Stimulated activated naive CD8-positive, alpha-beta T cell treated with anti-CD3 and anti-CD28 coated beads, Interleukin-15, Interleukin-2, amounts not matched to agents 100 ng/mL and 50 ng/mL, for 24 hours (primary cell): ENCODE data around the gene RFX7.

Experiments
- H3K27ac Mint-ChIP-seq: one replicate; pipeline ENCODE4 v1.8.0; 2021; ENCODE audit warnings: mild to moderate bottlenecking, mixed read lengths
- H3K27me3 Mint-ChIP-seq: one replicate; pipeline ENCODE4 v1.8.0; 2021; ENCODE audit warnings: mixed read lengths
- H3K36me3 Mint-ChIP-seq: one replicate; pipeline ENCODE4 v1.8.0; 2021; ENCODE audit warnings: low read depth, mixed read lengths
- H3K4me1 Mint-ChIP-seq: one replicate; pipeline ENCODE4 v1.8.0; 2021; ENCODE audit warnings: low read depth, mixed read lengths
- H3K4me3 Mint-ChIP-seq: one replicate; pipeline ENCODE4 v1.8.0; 2021; ENCODE audit warnings: mild to moderate bottlenecking, mixed read lengths
- H3K9me3 Mint-ChIP-seq: one replicate; pipeline ENCODE4 v1.8.0; 2021; ENCODE audit warnings: mixed read lengths

Gene RFX7

DNA sequence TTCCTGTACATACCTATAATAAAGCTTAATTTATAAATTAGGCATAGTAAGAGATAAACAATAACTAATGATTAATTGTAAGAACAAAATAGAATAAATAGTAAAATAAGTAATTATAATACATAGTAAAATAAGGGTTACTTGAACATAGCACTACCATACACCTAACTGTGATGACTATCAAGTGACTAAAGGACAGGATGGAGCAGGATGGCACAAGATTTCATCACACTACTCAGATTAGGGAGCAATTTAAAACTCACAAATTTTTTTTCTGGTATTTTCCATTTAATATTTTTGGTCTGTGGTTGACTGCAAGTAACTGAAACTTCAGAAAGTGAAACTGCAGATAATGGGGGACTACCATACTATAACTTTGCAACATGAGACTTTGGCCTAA, 14.8 kb downstream of the RFX7 start:
- H3K4me3 Mint-ChIP-seq = no peak overlapping the region
- H3K27ac Mint-ChIP-seq = no peak overlapping the region
- H3K36me3 Mint-ChIP-seq = peaks cover 89% of the 10 kb centered on the region
- H3K4me1 Mint-ChIP-seq = peaks cover 26% of the 10 kb centered on the region
- H3K27me3 Mint-ChIP-seq = no peaks in the 10 kb centered on the region
- peaks cover 52% of the 10 kb centered on the region for H3K9me3 Mint-ChIP-seq

DNA sequence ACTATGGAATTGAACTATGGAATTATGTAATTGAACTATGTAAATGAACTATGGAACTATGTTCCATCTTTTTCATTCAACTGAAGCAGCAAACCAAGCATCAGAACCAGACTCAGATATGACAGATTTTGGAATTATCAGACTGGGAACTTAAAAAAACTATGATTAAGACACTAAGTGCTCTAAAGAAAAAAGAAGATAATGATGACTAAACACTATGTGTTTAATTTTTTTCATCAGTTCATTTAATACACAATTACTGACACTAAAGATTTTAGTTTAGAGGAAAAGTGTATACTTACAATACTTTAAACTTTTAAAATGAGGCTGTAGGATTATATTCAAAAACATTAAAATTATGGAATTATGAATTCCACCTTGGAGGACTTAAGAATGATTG, 15.3 kb downstream of the RFX7 start:
- Mint-ChIP-seq H3K36me3 (peaks cover 87% of the 10 kb centered on the region), H3K27ac (no peak overlapping the region), H3K4me1 (peaks cover 21% of the 10 kb centered on the region), H3K9me3 (peaks cover 49% of the 10 kb centered on the region), H3K4me3 (no peak overlapping the region), H3K27me3 (no peaks in the 10 kb centered on the region)

DNA sequence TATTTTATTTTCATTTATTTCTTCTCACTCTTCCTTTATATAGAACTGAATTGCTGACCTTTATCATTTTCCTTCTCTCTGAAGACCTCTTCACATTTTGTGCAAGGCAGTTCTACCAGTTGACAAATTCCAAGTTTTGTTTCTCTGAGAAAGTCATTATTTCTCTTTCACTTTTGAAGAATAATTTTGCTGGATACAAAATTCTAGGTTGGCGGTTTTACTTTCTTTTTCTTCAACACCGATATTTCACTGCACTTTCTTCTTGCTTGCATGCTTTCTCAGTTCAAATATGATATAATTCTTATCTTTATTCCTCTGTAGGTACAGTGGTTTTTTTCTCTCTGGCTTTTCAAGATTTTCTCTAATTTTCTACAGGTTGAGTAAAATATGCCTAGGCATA, 15.9 kb downstream of the RFX7 start:
- Mint-ChIP-seq H3K9me3 (peaks cover 44% of the 10 kb centered on the region), H3K4me3 (no peak overlapping the region), H3K4me1 (peaks cover 16% of the 10 kb centered on the region), H3K36me3 (peaks cover 87% of the 10 kb centered on the region), H3K27me3 (no peaks in the 10 kb centered on the region), H3K27ac (no peak overlapping the region)

DNA sequence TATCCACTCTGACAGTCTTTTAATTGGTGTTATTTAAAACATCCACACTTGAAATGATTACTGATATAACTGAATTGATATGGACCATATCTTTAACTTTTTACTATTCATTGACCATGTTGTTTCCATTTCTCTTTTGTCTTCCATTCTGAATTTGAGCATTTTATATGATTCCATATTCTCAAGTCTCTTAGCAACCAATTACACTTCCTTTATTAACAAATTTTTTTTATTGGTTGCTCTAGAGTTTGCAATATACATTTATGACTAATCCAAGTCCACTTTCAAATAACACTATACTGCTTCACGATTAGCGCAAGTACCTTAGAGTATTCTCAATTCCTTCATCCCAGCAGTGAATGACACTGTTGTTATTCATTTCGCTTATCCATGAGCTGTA, 16.4 kb downstream of the RFX7 start:
- Mint-ChIP-seq H3K4me1 (peaks cover 16% of the 10 kb centered on the region), H3K27ac (no peak overlapping the region), H3K9me3 (peaks cover 44% of the 10 kb centered on the region), H3K27me3 (no peaks in the 10 kb centered on the region), H3K36me3 (peaks cover 87% of the 10 kb centered on the region), H3K4me3 (no peak overlapping the region)

DNA sequence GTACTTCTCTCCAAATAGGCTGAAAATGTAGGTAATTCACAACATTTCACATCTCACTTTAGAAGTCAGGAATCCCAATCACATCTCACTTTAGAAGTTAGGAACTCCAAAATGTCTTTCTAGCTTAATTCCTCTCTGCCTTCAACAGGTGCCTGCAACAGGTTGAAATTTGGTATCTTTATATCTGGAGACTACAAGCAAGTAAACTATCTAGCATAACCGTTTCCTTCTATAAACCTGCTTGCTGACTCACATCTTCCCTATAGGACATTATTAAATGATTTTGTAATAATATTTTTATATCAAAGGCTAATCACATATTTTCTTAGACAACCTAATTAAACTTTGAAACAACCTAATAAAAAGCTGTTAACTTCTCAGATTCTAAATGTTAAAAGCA, 18.2 kb downstream of the RFX7 start:
- no peaks in the 10 kb centered on the region for H3K27me3 Mint-ChIP-seq

DNA sequence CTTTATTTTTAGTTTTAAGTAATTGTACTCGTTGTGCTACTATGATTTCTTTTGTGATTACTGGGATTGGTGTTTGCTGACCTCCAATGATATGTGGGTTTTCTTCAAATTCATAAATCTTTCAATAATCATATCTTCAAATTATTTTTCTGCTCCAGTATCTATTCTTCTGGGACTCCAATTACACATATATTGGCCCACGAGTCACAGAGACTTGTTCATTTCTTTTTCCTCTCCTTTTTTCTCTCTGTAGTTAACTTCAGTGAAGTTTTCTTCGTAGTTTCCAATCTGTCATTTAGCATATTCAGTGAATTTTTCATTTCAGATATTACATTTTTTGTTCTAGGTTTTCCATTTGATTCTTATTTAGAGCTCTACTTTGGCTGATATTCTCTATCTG, 21.4 kb downstream of the RFX7 start:
- Mint-ChIP-seq H3K9me3 (peaks cover 43% of the 10 kb centered on the region), H3K36me3 (peaks cover 51% of the 10 kb centered on the region), H3K4me3 (no peak overlapping the region), H3K4me1 (peaks cover 10% of the 10 kb centered on the region), H3K27ac (no peak overlapping the region), H3K27me3 (no peaks in the 10 kb centered on the region)

More for the DNA sequence above, 18.2 kb downstream of the RFX7 start:
- peaks cover 49% of the 10 kb centered on the region for H3K9me3 Mint-ChIP-seq
- H3K4me3 Mint-ChIP-seq = no peak overlapping the region
- H3K27ac Mint-ChIP-seq = no peak overlapping the region
- peaks cover 16% of the 10 kb centered on the region for H3K4me1 Mint-ChIP-seq
- peaks cover 73% of the 10 kb centered on the region for H3K36me3 Mint-ChIP-seq

DNA sequence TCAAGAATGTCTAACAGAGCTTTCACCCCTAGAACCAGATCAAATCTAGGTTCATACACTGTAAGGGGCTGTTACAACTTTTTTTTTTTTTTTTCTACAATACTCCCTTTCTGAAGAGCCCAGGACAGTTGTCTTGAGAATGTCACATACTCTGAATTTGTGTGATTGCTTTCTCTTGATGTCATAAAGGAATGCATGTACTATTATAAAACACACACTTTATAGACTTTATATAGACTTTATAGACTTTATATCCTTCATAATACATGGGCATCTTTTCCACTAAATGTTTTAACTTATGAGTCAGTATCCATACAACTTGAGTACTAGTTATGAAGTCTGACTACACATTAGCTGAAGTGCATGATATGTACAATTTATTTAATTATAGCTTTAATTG, 26.3 kb downstream of the RFX7 start:
- Mint-ChIP-seq H3K9me3 (peaks cover 22% of the 10 kb centered on the region), H3K27ac (no peak overlapping the region), H3K27me3 (no peaks in the 10 kb centered on the region), H3K36me3 (peaks cover 32% of the 10 kb centered on the region), H3K4me1 (no peaks in the 10 kb centered on the region), H3K4me3 (no peak overlapping the region)

DNA sequence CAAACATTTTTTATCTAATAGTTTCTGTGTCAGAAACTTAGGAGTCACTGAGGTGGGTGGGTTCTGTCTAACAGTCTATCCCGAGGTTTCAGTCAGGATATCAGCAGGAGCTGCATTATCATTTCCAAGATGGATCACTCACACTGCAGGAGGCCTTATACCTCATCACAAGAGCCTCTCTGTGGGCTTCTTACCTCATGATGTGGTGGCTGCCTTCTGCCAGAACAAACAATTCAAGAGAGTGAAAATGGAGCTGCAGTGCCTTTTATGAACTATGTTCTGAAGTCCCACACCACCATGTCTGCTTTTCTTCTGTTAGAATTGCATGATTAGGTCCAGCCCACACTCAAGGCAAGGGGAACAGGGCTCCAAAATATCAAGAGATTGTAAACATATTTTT, 27.9 kb downstream of the RFX7 start:
- Mint-ChIP-seq H3K27me3 (no peaks in the 10 kb centered on the region), H3K36me3 (peaks cover 44% of the 10 kb centered on the region), H3K4me3 (no peak overlapping the region), H3K9me3 (peaks cover 27% of the 10 kb centered on the region), H3K27ac (no peak overlapping the region), H3K4me1 (no peaks in the 10 kb centered on the region)

DNA sequence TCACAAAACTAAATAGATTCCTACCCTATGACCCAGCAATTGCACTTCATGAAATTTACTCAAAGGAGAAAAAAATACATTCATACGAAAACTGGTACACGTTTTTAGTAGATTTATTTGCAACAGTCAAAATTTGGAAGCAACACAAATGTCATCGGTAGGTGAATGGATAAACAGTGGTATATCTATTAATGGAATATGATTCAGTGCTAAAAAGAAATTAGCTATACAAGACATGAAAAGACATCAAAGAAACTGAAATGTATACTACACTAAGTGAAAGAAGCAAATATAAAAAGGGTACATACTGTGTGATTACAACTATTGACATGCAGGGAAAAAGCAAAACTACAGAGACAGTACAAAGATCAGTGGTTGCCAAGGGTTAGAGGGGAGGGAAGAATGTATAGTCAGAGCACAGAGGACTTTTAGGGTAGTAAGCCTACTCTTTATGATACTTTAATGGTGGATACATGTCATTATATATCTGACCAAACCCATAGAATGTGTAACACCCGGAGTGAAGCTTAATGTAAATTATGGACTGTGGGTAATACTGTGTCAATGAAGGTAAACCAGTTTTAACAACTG, 31.6 kb downstream of the RFX7 start:
- Mint-ChIP-seq H3K27ac (no peak overlapping the region), H3K4me3 (no peak overlapping the region), H3K36me3 (peaks cover 55% of the 10 kb centered on the region), H3K27me3 (no peaks in the 10 kb centered on the region), H3K4me1 (peaks cover 28% of the 10 kb centered on the region), H3K9me3 (peaks cover 22% of the 10 kb centered on the region)

DNA sequence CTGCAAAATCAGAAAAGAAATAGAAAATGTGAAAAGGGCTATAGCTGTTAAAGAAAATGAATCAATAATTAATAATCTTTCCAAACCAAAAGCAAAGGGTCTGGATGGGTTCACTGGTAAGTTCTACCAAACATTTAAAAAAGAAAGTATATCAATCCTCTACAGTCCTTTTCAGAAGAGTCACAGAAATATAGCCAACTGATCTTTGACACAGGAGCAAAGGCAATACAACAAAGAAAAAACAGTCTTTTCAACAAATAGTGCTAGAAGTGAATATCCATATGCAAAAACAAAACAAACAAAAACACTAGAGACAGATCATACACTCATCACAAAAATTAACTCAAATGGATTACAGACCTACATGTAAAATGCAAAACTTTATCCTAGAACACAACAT, 32.6 kb downstream of the RFX7 start:
- Mint-ChIP-seq H3K27me3 (no peaks in the 10 kb centered on the region), H3K27ac (no peak overlapping the region), H3K36me3 (peaks cover 56% of the 10 kb centered on the region), H3K9me3 (peaks cover 28% of the 10 kb centered on the region), H3K4me3 (no peak overlapping the region), H3K4me1 (peaks cover 38% of the 10 kb centered on the region)

DNA sequence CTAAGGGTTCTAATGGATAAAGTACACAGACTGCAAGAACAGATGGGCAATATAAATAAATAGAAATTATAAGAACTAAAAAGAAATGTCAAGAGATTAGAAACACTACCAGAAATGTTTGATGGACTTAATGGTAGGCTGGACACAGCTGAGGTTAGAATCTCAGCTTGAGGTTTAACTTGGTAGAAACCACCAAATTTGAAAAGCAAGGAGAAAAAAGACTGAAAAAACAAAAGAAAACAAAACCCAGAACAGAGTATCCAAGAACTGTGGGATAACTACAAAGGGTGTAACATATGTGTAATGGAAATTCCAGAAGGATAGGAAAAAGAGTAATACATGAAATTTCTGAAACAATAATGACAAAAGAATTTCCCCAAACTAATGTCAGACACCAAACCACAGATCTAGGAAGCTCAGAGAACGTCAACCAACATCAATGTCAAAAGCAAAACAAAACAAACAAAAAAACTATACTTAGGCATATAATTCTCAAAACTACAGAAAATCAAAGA, 35.0 kb downstream of the RFX7 start:
- Mint-ChIP-seq H3K4me1 (peaks cover 61% of the 10 kb centered on the region), H3K4me3 (peak overlapping the region; percentile 44), H3K9me3 (peaks cover 29% of the 10 kb centered on the region), H3K27ac (peak overlapping the region; percentile 87), H3K36me3 (peaks cover 57% of the 10 kb centered on the region), H3K27me3 (no peaks in the 10 kb centered on the region)

DNA sequence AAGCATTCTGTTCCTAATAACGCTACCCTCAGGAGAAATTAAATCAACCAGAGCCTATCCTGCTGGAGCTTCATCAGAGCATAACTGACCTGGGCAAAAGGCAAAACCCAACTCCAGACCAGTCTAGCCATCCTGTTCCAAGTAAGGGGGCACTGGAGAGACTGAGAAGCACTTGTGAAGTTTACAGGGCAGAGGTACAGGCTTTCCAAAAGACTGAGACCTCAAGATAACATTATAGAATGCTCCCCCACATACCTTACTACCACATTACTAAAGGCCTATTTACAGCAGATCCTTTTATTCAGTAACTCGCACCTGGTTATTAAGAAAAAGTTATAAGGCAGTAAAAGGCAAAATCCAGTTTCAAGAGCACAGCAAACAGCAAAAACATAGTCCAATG, 35.5 kb downstream of the RFX7 start:
- no peaks in the 10 kb centered on the region for H3K27me3 Mint-ChIP-seq
- H3K9me3 Mint-ChIP-seq = peaks cover 27% of the 10 kb centered on the region
- H3K4me3 Mint-ChIP-seq = peak overlapping the region; percentile 44
- peaks cover 53% of the 10 kb centered on the region for H3K36me3 Mint-ChIP-seq
- H3K4me1 Mint-ChIP-seq = peaks cover 67% of the 10 kb centered on the region
- peak overlapping the region; percentile 87 for H3K27ac Mint-ChIP-seq

DNA sequence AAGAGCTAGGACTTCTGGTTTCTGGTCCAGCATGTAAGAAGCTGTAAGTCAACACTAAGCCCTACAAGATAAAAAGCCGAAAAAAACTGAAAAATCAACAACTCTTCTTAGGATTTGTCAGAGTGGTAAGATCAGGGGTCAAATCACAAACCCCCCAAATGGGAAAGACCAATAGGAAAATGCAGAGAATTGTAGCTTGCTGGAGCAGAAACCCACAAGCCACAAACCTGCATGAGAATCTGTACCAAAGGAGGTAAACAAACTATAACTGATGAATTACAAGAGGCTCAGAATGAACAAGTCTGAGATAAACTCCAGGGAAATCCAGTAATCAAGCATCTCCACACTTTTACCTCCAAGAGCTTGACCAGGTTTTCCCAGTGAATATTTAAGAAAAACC, 36.0 kb downstream of the RFX7 start:
- H3K4me1 Mint-ChIP-seq = peaks cover 71% of the 10 kb centered on the region
- H3K36me3 Mint-ChIP-seq = peaks cover 53% of the 10 kb centered on the region
- H3K9me3 Mint-ChIP-seq = peaks cover 25% of the 10 kb centered on the region
- H3K27ac Mint-ChIP-seq = peak overlapping the region; percentile 87
- no peaks in the 10 kb centered on the region for H3K27me3 Mint-ChIP-seq
- peak overlapping the region; percentile 44 for H3K4me3 Mint-ChIP-seq

DNA sequence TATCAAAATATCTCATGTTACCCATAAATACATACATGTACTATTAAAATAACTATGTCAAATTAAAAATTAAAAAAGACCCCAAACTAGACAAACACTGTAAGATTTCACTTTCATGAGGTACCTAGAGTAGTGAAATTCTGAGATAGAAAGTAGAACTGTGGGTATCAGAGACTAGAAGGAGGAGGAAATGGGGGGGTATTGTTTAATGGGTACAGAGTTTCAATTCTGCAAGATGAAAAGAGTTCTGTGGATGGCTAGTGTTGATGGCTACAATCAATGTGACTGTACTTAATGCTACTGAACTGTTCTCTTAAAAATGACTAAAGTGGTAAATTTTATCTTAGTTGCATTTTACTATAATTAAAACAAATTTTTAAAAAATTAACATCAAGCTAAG, 36.6 kb downstream of the RFX7 start:
- Mint-ChIP-seq H3K4me1 (peaks cover 73% of the 10 kb centered on the region), H3K4me3 (no peak overlapping the region), H3K27me3 (no peaks in the 10 kb centered on the region), H3K27ac (peak overlapping the region; percentile 57), H3K36me3 (peaks cover 51% of the 10 kb centered on the region), H3K9me3 (peaks cover 22% of the 10 kb centered on the region)

DNA sequence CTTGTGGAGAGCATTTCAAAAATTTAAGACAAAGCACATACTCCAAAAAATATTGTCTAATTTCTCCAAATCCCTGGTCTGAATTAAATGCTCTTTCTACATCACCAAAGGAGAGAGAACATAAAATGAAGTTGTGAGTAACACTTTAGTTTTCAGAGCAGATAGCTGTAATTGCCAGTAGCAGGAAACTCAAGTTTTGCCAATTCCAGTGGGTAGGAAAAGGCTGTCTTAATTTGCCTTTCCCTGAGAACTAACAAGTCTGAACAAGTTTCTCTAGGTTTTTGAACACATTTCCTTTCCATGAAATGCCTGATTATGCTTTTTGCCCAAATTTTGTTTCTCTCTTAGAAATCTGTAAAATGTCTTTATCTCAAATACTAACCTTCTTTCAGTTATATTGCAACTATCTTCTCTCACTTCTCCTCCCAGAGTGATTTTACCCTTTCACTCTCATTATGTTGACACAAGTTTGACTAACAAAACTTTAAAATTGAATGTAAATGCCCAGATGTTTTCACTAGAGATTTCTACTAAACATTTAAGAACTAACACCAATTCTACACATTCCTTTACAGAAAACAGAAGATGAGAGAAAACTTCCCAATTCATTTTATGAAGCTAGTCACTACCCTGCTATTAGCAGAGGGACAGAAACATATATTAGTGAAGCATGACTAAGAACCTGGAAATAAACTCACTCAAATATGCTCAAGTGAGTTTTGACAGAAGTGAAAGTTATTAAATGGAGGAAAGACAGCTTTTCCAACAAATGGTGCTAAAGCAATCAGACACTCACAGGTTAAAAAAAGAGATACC, 38.4 kb downstream of the RFX7 start:
- H3K27ac Mint-ChIP-seq = peak overlapping the region; percentile 47
- peak overlapping the region; percentile 40 for H3K4me3 Mint-ChIP-seq
- H3K4me1 Mint-ChIP-seq = peaks cover 77% of the 10 kb centered on the region
- peaks cover 33% of the 10 kb centered on the region for H3K36me3 Mint-ChIP-seq
- no peaks in the 10 kb centered on the region for H3K27me3 Mint-ChIP-seq
- H3K9me3 Mint-ChIP-seq = peaks cover 9% of the 10 kb centered on the region
